Measurements from ENCODE around the gene JMJD7.

Gene JMJD7

DNA sequence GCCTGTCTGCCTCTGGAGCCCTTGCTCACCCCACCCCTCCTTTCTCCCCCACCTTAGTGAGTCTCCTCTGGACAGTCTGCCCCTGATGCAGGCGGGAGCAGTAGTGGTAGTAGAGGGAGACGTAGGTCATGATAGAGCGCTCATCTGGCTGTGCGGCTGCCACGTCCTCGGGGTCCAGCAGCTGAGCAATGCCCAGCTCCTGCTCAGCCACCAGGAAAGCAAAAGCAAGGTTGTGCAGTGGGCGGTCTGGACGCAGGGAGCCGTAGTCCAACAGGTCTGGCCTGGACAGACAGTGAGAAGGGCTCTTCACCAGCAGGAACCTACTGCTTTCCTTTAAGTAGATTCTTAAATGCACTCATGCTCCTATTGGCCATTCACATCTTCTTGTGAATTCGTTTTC, 59.3 kb downstream of the JMJD7 start:
- no peak for DNase-seq

Data from DMS153 (cell line).